ENCODE results near the gene ANKMY1. TPM values are rescaled to one million over a fixed set of nuclear protein-coding genes. Genes with fewer than 3 reads are reported as not detected.
A peak's percentile ranks its signal among the peaks of the same experiment; 100 is the strongest.

Gene ANKMY1
- total and polyA plus RNA-seq, 2 of the 8 experiments (the other 6 are each of a cell fraction or from before 2014, with no cell fraction given), result 4.5 to 4.8 TPM

MicroRNA genes within 50 kb of the gene (microRNA counts, 767-probe panel; counts per million panel counts)
- 879 counts per million, percentile 95 among the panel's probes with 10 or more counts for microRNA hsa-miR-149-5p

Small RNA genes within 50 kb of the gene (microRNA-seq; reads per million reads assigned to microRNA genes)
- 218 to 271 reads per million in 2 experiments for gene MIR149 (ENCODE audit: borderline microRNAs expressed in 2 of 2, borderline number of aligned reads in 2 of 2, borderline replicate concordance in 1 of 2)

Small RNA genes within 50 kb of the gene (small RNA-seq; reads per million reads assigned to genes)
- gene MIR149 (ENCODE audit: insufficient read depth), result 220 reads per million, percentile 98 among the genes with 10 or more reads in this experiment

Other genes starting within 250 kb of the ANKMY1 start
- 28.3 and 31.9 TPM in 2 replicates for gene GPC1, start 122.3 kb downstream of the ANKMY1 start, total RNA-seq (2021; fragmentation: NEBNext Ultra II Directional; extraction: Animal tissue kit (Norgen Biotek cat#: 25700))
- 21.9 and 30.2 TPM in 2 replicates for gene GPC1, start 122.3 kb downstream of the ANKMY1 start, polyA plus RNA-seq (2011; rRNA removed)
- gene DUSP28, start 2.4 kb upstream of the ANKMY1 start, total RNA-seq (2021; fragmentation: NEBNext Ultra II Directional; extraction: Animal tissue kit (Norgen Biotek cat#: 25700)), result 1.3 and 2.1 TPM in 2 replicates
- 2.3 and 3.3 TPM in 2 replicates for gene DUSP28, start 2.4 kb upstream of the ANKMY1 start, polyA plus RNA-seq (2011; rRNA removed)
- gene RNPEPL1, start 10.5 kb upstream of the ANKMY1 start, total RNA-seq (2021; fragmentation: NEBNext Ultra II Directional; extraction: Animal tissue kit (Norgen Biotek cat#: 25700)), result 11.3 and 11.7 TPM in 2 replicates
- 9.0 and 13.5 TPM in 2 replicates for gene RNPEPL1, start 10.5 kb upstream of the ANKMY1 start, polyA plus RNA-seq (2011; rRNA removed)
- 39.8 and 40.7 TPM in 2 replicates for gene CAPN10, start 28.7 kb upstream of the ANKMY1 start, total RNA-seq (2021; fragmentation: NEBNext Ultra II Directional; extraction: Animal tissue kit (Norgen Biotek cat#: 25700))
- 30.7 and 44.5 TPM in 2 replicates for gene CAPN10, start 28.7 kb upstream of the ANKMY1 start, polyA plus RNA-seq (2011; rRNA removed)
- 0.29 TPM in 1 of 2 replicates, not detected in the other for gene GPR35, start 67.5 kb upstream of the ANKMY1 start, total RNA-seq (2021; fragmentation: NEBNext Ultra II Directional; extraction: Animal tissue kit (Norgen Biotek cat#: 25700))
- 0.47 and 0.67 TPM in 2 replicates for gene GPR35, start 67.5 kb upstream of the ANKMY1 start, polyA plus RNA-seq (2011; rRNA removed)
- gene AQP12B, start 124.9 kb upstream of the ANKMY1 start, total RNA-seq (2021; fragmentation: NEBNext Ultra II Directional; extraction: Animal tissue kit (Norgen Biotek cat#: 25700)), result not detected in 2 replicates
- not detected in 2 replicates for gene AQP12B, start 124.9 kb upstream of the ANKMY1 start, polyA plus RNA-seq (2011; rRNA removed)
- not detected in 2 replicates for gene AQP12A, start 133.9 kb upstream of the ANKMY1 start, total RNA-seq (2021; fragmentation: NEBNext Ultra II Directional; extraction: Animal tissue kit (Norgen Biotek cat#: 25700))
- not detected in 2 replicates for gene AQP12A, start 133.9 kb upstream of the ANKMY1 start, polyA plus RNA-seq (2011; rRNA removed)